ENCODE measurements around the gene ANAPC13. TPM values are rescaled to one million over a fixed set of nuclear protein-coding genes. Genes with fewer than 3 reads are reported as not detected.

ANAPC13 gene
- total RNA-seq, 3 donors from 2014 or later (not counting 1 experiment from before 2014, with no cell fraction given) = 16.1 to 20.4 (median 16.6) TPM

- Histone ChIP-seq H3K36me3 (ENCODE audit: control insufficient read depth, insufficient read depth, low read length) (no peaks in the 10 kb centered on the region), H3K27me3 (ENCODE audit: control insufficient read depth, insufficient read depth, low read length) (no peaks in the 10 kb centered on the region), H3K4me1 (ENCODE audit: control insufficient read depth, insufficient read depth, low read length) (no peaks in the 10 kb centered on the region), H3K27ac (ENCODE audit: low read length) (no peak overlapping the region), H3K9me3 (ENCODE audit: control insufficient read depth, insufficient read depth, low read length) (no peaks in the 10 kb centered on the region), H3K4me3 (ENCODE audit: low read length) (no peak overlapping the region)
- peaks cover 6 to 19% of the 10 kb centered on the region in 2 donors for H3K27me3 Mint-ChIP-seq (ENCODE audit: low read depth in 2 of 2)
- DNase-seq = no peak
- H3K27ac Mint-ChIP-seq = no peak overlapping the region
- intact Hi-C loops (cut with micrococcal nuclease) = no loop called here
- no peaks in the 10 kb centered on the region for H3K4me1 Mint-ChIP-seq
- H3K4me3 Mint-ChIP-seq = no peak overlapping the region
- no peak for ATAC-seq
- no peaks in the 10 kb centered on the region for H3K9me3 Mint-ChIP-seq
- 93% methylated on average over 8 of the region's 8 CpGs for WGBS (ENCODE audit: insufficient coverage)
- H3K36me3 Mint-ChIP-seq = no peaks in the 10 kb centered on the region
- no peak for TF ChIP-seq CTCF (IDR thresholded peaks at IDR 0.05)
Measured at GRCh38 chr3:134464689-134465365, 21.0 kb downstream of the ANAPC13 start.

- Mint-ChIP-seq H3K27me3 (ENCODE audit: low read depth in 2 of 2) (peaks cover 6 to 25% of the 10 kb centered on the region in 2 donors), H3K9me3 (no peaks in the 10 kb centered on the region), H3K4me1 (no peaks in the 10 kb centered on the region), H3K4me3 (no peak overlapping the region), H3K36me3 (no peaks in the 10 kb centered on the region), H3K27ac (no peak overlapping the region)
- Histone ChIP-seq H3K4me1 (ENCODE audit: control insufficient read depth, insufficient read depth, low read length) (no peaks in the 10 kb centered on the region), H3K27ac (ENCODE audit: low read length) (no peak overlapping the region), H3K4me3 (ENCODE audit: low read length) (no peak overlapping the region), H3K27me3 (ENCODE audit: control insufficient read depth, insufficient read depth, low read length) (no peaks in the 10 kb centered on the region), H3K9me3 (ENCODE audit: control insufficient read depth, insufficient read depth, low read length) (no peaks in the 10 kb centered on the region), H3K36me3 (ENCODE audit: control insufficient read depth, insufficient read depth, low read length) (no peaks in the 10 kb centered on the region)
- 92% methylated on average over 12 of the region's 13 CpGs for WGBS (ENCODE audit: insufficient coverage)
- no peak for ATAC-seq
- no peak for DNase-seq
- TF ChIP-seq CTCF (IDR thresholded peaks at IDR 0.05) = no peak
- intact Hi-C loops (cut with micrococcal nuclease) = no loop called here
Measured at GRCh38 chr3:134464064-134464688, 21.6 kb downstream of the ANAPC13 start.

GRCh38 chr3:134463676-134464063, 22.1 kb downstream of the ANAPC13 start:
- no peak overlapping the region for H3K4me3 Mint-ChIP-seq
- H3K36me3 ChIP-seq (ENCODE audit: control insufficient read depth, insufficient read depth, low read length) = no peaks in the 10 kb centered on the region
- no peaks in the 10 kb centered on the region for H3K9me3 ChIP-seq (ENCODE audit: control insufficient read depth, insufficient read depth, low read length)
- H3K27me3 Mint-ChIP-seq (ENCODE audit: low read depth in 2 of 2) = peaks cover 6 to 25% of the 10 kb centered on the region in 2 donors
- H3K4me1 ChIP-seq (ENCODE audit: control insufficient read depth, insufficient read depth, low read length) = no peaks in the 10 kb centered on the region
- DNase-seq = no peak
- H3K4me3 ChIP-seq (ENCODE audit: low read length) = no peak overlapping the region
- H3K9me3 Mint-ChIP-seq = no peaks in the 10 kb centered on the region
- no peaks in the 10 kb centered on the region for H3K4me1 Mint-ChIP-seq
- no peak for ATAC-seq
- WGBS (ENCODE audit: insufficient coverage) = 94% methylated on average over 4 of the region's 4 CpGs
- no peak for TF ChIP-seq CTCF (IDR thresholded peaks at IDR 0.05)
- intact Hi-C loops (cut with micrococcal nuclease) = no loop called here
- H3K27me3 ChIP-seq (ENCODE audit: control insufficient read depth, insufficient read depth, low read length) = no peaks in the 10 kb centered on the region
- no peaks in the 10 kb centered on the region for H3K36me3 Mint-ChIP-seq
- H3K27ac Mint-ChIP-seq = no peak overlapping the region
- no peak overlapping the region for H3K27ac ChIP-seq (ENCODE audit: low read length)
